Endothelial cell of umbilical vein (primary cell): ENCODE data around the gene MED23. TPM values are rescaled to one million over a fixed set of nuclear protein-coding genes. Genes with fewer than 3 reads are reported as not detected.

Experiments used
- BruUV-seq: library from RNA; stranded (reverse); fragments of 400-500 nt; replicated peaks from 2 replicates; lab custom pipeline; 2021; lab: Mats Ljungman, UMichigan
- CTCF ChIA-PET: fragments of 300-600, 350-600 bp; sonication (Branson Sonifier 250); formaldehyde crosslinking; loops from one replicate; lab custom pipeline; 2021; ENCODE audit warnings: antibody characterized with exemption, inconsistent platforms; lab: Charles Lee
- POLR2A ChIA-PET: fragments of 300-600, 350-600 bp; sonication (Branson Sonifier 250); formaldehyde crosslinking; loops from one replicate; lab custom pipeline; 2021; ENCODE audit warnings: antibody characterized with exemption, inconsistent platforms; lab: Charles Lee
- DNase-seq: peaks from one replicate; pipeline ENCODE4 v3.0.0-alpha.2; 2011; ENCODE audit warnings: low read depth, low spot score
- FAIRE-seq: peaks from 2 replicates; lab custom pipeline; 2011; peaks lifted over from hg19 to GRCh38; lab: Jason Lieb, UNC
- H2AFZ ChIP-seq: 2 replicates; pipeline ENCODE4 v1.6.0; 2012; ENCODE audit warnings: low read depth, low read length, control low read depth, inconsistent platforms
- H3K27ac ChIP-seq: 2 replicates; pipeline ENCODE4 v1.5.1; 2011; ENCODE audit warnings: low read depth, mild to moderate bottlenecking, control low read depth, low read length, moderate library complexity; ENCODE audit not compliant: insufficient read depth
- H3K27me3 ChIP-seq, 2 experiments: 2 replicates each; pipeline versions ENCODE4 v1.6.0 to v1.6.1; 2011; ENCODE audit warnings: low read length in 2 of 2, mixed read lengths in 1 of 2; ENCODE audit not compliant: control insufficient read depth in 2 of 2, insufficient read depth in 2 of 2
- H3K36me3 ChIP-seq, 2 experiments: 2 replicates in 1 of 2; 3 replicates in 1 of 2; pipeline ENCODE4 v1.5.1; 2011; ENCODE audit warnings: low read length in 2 of 2, mild to moderate bottlenecking in 1 of 2, moderate library complexity in 1 of 2; ENCODE audit not compliant: control insufficient read depth in 2 of 2, insufficient read depth in 2 of 2; ENCODE audit errors: extremely low read depth in 1 of 2
- H3K4me1 ChIP-seq: 3 replicates; pipeline ENCODE4 v1.5.1; 2011; ENCODE audit warnings: mild to moderate bottlenecking, low read length; ENCODE audit not compliant: control insufficient read depth, insufficient read depth; ENCODE audit errors: extremely low read depth
- H3K4me2 ChIP-seq: 2 replicates; pipeline ENCODE4 v1.6.1; 2011; ENCODE audit warnings: low read length, control low read depth, mixed read lengths; ENCODE audit not compliant: insufficient read depth
- H3K4me3 ChIP-seq, 3 experiments: fragments of 200-600 bp in 1 of 3; sonication (generic), shearing (Covaris generic) in 1 of 3; replicated peaks in 1 of 3; 2 replicates each; pipeline ENCODE4 v1.5.1; 2011 to 2016; ENCODE audit warnings: control low read depth in 3 of 3, low read length in 3 of 3, mild to moderate bottlenecking in 2 of 3, inconsistent platforms in 1 of 3, low read depth in 1 of 3, moderate library complexity in 1 of 3; ENCODE audit not compliant: insufficient read depth in 1 of 3
- H3K79me2 ChIP-seq: 2 replicates; pipeline ENCODE4 v1.6.0; 2012; ENCODE audit warnings: low read length, inconsistent platforms; ENCODE audit not compliant: control insufficient read depth, insufficient read depth
- H3K9ac ChIP-seq: replicated peaks from 2 replicates; pipeline ENCODE3; 2011; ENCODE audit warnings: low read length, control low read depth; ENCODE audit not compliant: insufficient read depth; ENCODE audit errors: extremely low read depth
- H3K9me1 ChIP-seq: replicated peaks from 3 replicates; pipeline ENCODE4 v1.6.0; 2011; ENCODE audit warnings: mild to moderate bottlenecking, low read length; ENCODE audit not compliant: control insufficient read depth, insufficient read depth; ENCODE audit errors: extremely low read depth
- H3K9me3 ChIP-seq: replicated peaks from 2 replicates; pipeline ENCODE4 v1.5.1; 2012; ENCODE audit warnings: low read length, inconsistent platforms; ENCODE audit not compliant: control insufficient read depth, insufficient read depth
- H4K20me1 ChIP-seq: replicated peaks from 2 replicates; pipeline ENCODE3; 2011; ENCODE audit warnings: mild to moderate bottlenecking, low read length; ENCODE audit not compliant: control insufficient read depth, insufficient read depth; ENCODE audit errors: extremely low read depth
- CTCF ChIP-seq, 2 donors: IDR thresholded peaks; 1 replicate in 1 of 2; 2 replicates in 1 of 2; pipeline ENCODE4 v1.5.1; 2011; ENCODE audit warnings: low read length in 2 of 2, mild to moderate bottlenecking in 2 of 2, moderate library complexity in 2 of 2, control low read depth in 1 of 2, inconsistent platforms in 1 of 2, low read depth in 1 of 2; ENCODE audit not compliant: insufficient read depth in 1 of 2; ENCODE audit errors: extremely low read depth in 1 of 2
- GATA2 ChIP-seq: IDR thresholded peaks from 2 replicates; pipeline ENCODE4 v1.7.0; 2011; ENCODE audit warnings: low read depth, mild to moderate bottlenecking, moderate library complexity, mixed read lengths, low read length; ENCODE audit not compliant: insufficient read length, insufficient read depth
- JUN ChIP-seq: IDR thresholded peaks from 2 replicates; pipeline ENCODE4 v1.6.1; 2011; ENCODE audit warnings: borderline replicate concordance, low read depth; ENCODE audit not compliant: insufficient read length, insufficient read depth
- MAX ChIP-seq: IDR thresholded peaks from 2 replicates; pipeline ENCODE4 v1.6.1; 2011; ENCODE audit not compliant: insufficient read depth, insufficient read length
- dilution Hi-C: fragments of 300-500 bp; cut with MboI; formaldehyde crosslinking; loops from one replicate; pipeline ENCODE4 v1.15.0; 2019; ENCODE audit warnings: low sequenced_read_pairs; ENCODE audit not compliant: extremely low pct_ligation_motif_present
- intact Hi-C: fragments of 100-400 bp; cut with micrococcal nuclease; formaldehyde crosslinking; loops from one replicate; pipeline ENCODE4 v1.10.0; 2022
- polyA plus RNA-seq, 4 experiments: library from polyadenylated mRNA; depleted of rRNA in 3 of 4; stranded (reverse) in 3 of 4; unstranded in 1 of 4; fragments of >200 nt; gene quantifications; 2 replicates each; pipeline versions ENCODE4 v1.2.1 to v1.2.3, GENCODE V29; 2011 to 2012; ENCODE audit warnings: missing spikeins in 1 of 4
- total RNA-seq: library from RNA; stranded (reverse); gene quantifications from 2 replicates; pipeline ENCODE4 v1.2.3, GENCODE V29; 2021

MED23 gene
- total and polyA plus RNA-seq, 2 donors (not counting 3 experiments of a cell fraction or from before 2014, with no cell fraction given): 17.9 to 29.5 TPM

- Histone ChIP-seq H3K9me3 (no peaks in the 10 kb centered on the region), H4K20me1 (no peaks in the 10 kb centered on the region), H2AFZ (no peak overlapping the region), H3K4me1 (no peaks in the 10 kb centered on the region), H3K36me3 (peaks cover 17 to 35% of the 10 kb centered on the region in 2 experiments), H3K27me3 (no peaks in the 10 kb centered on the region), H3K4me3 (no peak overlapping the region), H3K27ac (no peak overlapping the region), H3K4me2 (no peak overlapping the region), H3K79me2 (no peaks in the 10 kb centered on the region), H3K9ac (no peak overlapping the region), H3K9me1 (no peaks in the 10 kb centered on the region)
- ChIA-PET POLR2A (no interaction called here), CTCF (no interaction called here)
- no peak for FAIRE-seq
- DNase-seq: no peak
- dilution Hi-C loops: no loop called here
- no TSS peak for BruUV-seq
- intact Hi-C loops: no loop called here
- TF ChIP-seq JUN (no peak), CTCF (IDR thresholded peaks at IDR 0.05; ENCODE audit: extremely low read depth in 1 of 2, insufficient read depth in 1 of 2, low read depth in 1 of 2, low read length in 2 of 2) (no peak), GATA2 (no peak), MAX (no peak)
These were observed 12.8 kb downstream of the MED23 start for GRCh38 chr6:131615275-131615674.
